BJ (cell line): ENCODE measurements around the gene ANKRD2. TPM values are rescaled to one million over a fixed set of nuclear protein-coding genes. Genes with fewer than 3 reads are reported as not detected.
A peak's percentile ranks its signal among the peaks of the same experiment; 100 is the strongest.

Experiments used
- CTCF ChIA-PET: fragments of 350-600 bp; formaldehyde crosslinking; extraction: SDS; loops from one replicate; lab custom pipeline; 2021; ENCODE audit warnings: antibody characterized with exemption, inconsistent platforms; lab: Yijun Ruan, JAX
- POLR2A ChIA-PET: fragments of 300-600 bp; sonication (Branson Sonifier 250); formaldehyde crosslinking; extraction: SDS; loops from one replicate; lab custom pipeline; 2021; ENCODE audit warnings: antibody characterized with exemption; lab: Charles Lee
- DNase-seq: peaks from one replicate; pipeline ENCODE4 v3.0.0-alpha.2; 2011; ENCODE audit warnings: low read depth
- H3K27me3 ChIP-seq: 2 replicates; pipeline ENCODE4 v1.6.0; 2011; ENCODE audit warnings: low read length; ENCODE audit not compliant: control insufficient read depth, insufficient read depth
- H3K36me3 ChIP-seq: 2 replicates; pipeline ENCODE4 v1.5.1; 2011; ENCODE audit warnings: low read length; ENCODE audit not compliant: control insufficient read depth, insufficient read depth
- H3K4me3 ChIP-seq: 2 replicates; pipeline ENCODE4 v1.5.1; 2011; ENCODE audit warnings: low read depth, mild to moderate bottlenecking, control low read depth, low read length
- polyA plus RNA-seq: library from polyadenylated mRNA; depleted of rRNA; stranded (reverse); fragments of >200 nt; gene quantifications from 2 replicates; pipeline ENCODE4 v1.2.3, GENCODE V29; 2011; rRNA removed
- TF ChIP-seq, protein P1 (sequence below): IDR thresholded peaks from 2 replicates; pipeline ENCODE4 v1.5.1; 2011; ENCODE audit warnings: low read depth, mild to moderate bottlenecking, control low read depth, inconsistent platforms, low read length, moderate library complexity; ENCODE audit not compliant: insufficient read depth

The ANKRD2 gene
- polyA plus RNA-seq, 1 experiment, result 0.37 TPM

DNA sequence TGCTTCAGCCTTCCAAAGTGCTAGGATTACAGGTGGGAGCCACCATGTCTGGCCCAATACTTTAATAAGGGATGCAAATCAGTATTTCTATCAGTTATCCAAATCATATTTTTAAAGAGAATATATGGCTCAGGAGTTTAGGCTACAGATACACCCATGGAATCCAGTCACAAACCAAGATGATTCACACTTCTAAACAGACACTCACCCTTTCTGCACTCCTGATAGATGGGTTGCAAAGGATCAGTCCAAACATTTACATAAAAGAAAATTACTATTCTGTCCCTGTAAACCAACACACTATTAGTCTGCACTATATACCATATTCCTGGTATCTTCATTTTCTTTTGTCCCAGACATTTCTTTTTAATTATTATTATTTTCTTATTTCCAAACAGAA lies 58.5 kb downstream of the ANKRD2 start:
- ChIA-PET POLR2A (no interaction called here), CTCF (no interaction called here)
- TF ChIP-seq, protein P1, sequence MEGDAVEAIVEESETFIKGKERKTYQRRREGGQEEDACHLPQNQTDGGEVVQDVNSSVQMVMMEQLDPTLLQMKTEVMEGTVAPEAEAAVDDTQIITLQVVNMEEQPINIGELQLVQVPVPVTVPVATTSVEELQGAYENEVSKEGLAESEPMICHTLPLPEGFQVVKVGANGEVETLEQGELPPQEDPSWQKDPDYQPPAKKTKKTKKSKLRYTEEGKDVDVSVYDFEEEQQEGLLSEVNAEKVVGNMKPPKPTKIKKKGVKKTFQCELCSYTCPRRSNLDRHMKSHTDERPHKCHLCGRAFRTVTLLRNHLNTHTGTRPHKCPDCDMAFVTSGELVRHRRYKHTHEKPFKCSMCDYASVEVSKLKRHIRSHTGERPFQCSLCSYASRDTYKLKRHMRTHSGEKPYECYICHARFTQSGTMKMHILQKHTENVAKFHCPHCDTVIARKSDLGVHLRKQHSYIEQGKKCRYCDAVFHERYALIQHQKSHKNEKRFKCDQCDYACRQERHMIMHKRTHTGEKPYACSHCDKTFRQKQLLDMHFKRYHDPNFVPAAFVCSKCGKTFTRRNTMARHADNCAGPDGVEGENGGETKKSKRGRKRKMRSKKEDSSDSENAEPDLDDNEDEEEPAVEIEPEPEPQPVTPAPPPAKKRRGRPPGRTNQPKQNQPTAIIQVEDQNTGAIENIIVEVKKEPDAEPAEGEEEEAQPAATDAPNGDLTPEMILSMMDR, result no peak
- H3K4me3 ChIP-seq, result no peak overlapping the region
- no peak for DNase-seq
- 0 out of 2 replicates have a peak, but pooled peaks cover 1% of the 10 kb centered on the region for H3K36me3 ChIP-seq
- no peaks in the 10 kb centered on the region for H3K27me3 ChIP-seq

DNA sequence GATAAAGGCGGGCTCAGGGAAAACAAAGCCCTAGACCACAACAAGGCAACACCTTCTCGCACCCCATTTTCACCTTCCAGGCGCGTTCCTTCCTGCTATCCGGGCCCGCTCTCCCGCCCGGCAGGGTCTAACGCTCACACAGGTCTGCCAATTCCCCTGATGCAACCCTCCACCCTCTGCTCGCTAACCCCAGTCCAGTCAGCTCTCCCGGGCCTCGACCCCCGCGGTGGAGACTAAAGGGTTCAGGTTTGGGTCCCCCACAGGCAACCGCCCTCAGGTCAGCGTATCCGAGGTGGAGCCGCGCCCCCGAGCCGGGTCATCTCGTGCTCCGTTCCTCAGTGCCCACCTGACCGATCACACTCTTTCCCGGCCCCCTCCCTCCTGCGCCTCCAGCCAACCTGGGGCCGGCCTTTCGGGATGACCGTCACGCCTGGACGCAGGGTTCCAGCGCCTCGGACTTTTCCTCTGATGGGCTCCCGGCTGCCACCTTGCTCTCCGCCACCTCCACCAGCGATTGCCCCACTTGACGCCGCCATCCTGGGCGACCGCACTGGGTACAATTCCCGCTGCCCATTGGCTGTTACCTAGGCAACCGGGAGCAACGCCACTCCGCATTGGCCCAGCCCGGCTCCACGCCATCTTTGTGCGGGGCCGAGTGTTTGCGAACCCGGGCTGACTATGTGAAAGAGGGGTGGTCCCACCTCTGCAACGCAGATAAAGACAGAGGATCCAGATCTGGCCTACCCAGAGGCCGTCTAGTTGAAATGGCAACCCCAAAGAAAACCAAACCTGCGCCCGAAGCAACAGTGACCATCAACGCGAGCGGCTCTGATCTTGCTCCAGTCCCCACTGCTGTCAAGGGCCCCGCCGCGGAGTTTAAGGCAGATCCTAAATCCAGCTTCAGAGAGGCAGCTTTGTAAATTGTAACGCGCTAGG lies 60.6 kb downstream of the ANKRD2 start, which contains the start of gene MORN4:
MORN4 (minus strand) TSS at position 552 of the 936 bp plus-strand sequence. CDS start 13,847 bp downstream, outside the sequence.
- TF ChIP-seq, protein P1, result no peak
- ChIA-PET CTCF (no interaction called here), POLR2A (no interaction called here)

More for the DNA sequence above, 60.6 kb downstream of the ANKRD2 start, which contains the start of gene MORN4:
- peak within 1 kb of the TSS; percentile 91 for H3K4me3 ChIP-seq
- DNase-seq, result peak; percentile 39
- H3K36me3 ChIP-seq, result 0 out of 2 replicates have a peak, but pooled peaks cover 1% of the 10 kb centered on the region
- H3K27me3 ChIP-seq, result no peaks in the 10 kb centered on the region

Other genes with a start within 250 kb of the ANKRD2 start
- 1.8 and 2.9 TPM in 2 replicates for gene FRAT2, start 238.1 kb upstream of the ANKRD2 start, polyA plus RNA-seq
- gene RRP12, start 171.4 kb upstream of the ANKRD2 start, polyA plus RNA-seq, result 9.3 and 16.3 TPM in 2 replicates
- 528 and 710 TPM in 2 replicates for gene PGAM1, start 146.6 kb upstream of the ANKRD2 start, polyA plus RNA-seq
- gene EXOSC1, start 126.8 kb upstream of the ANKRD2 start, polyA plus RNA-seq, result 49.4 and 58.9 TPM in 2 replicates
- 89.3 and 101 TPM in 2 replicates for gene ZDHHC16, start 126.6 kb upstream of the ANKRD2 start, polyA plus RNA-seq
- gene MMS19, start 74.4 kb upstream of the ANKRD2 start, polyA plus RNA-seq, result 71.1 and 97.5 TPM in 2 replicates
- gene UBTD1, start 73.9 kb upstream of the ANKRD2 start, polyA plus RNA-seq, result 22.7 and 39.0 TPM in 2 replicates
- gene HOGA1, start 11.6 kb downstream of the ANKRD2 start, polyA plus RNA-seq, result 0.17 and 0.23 TPM in 2 replicates
- gene C10orf62, start 16.9 kb downstream of the ANKRD2 start, polyA plus RNA-seq, result not detected in 2 replicates
- 13.8 and 16.4 TPM in 2 replicates for gene MORN4, start 60.7 kb downstream of the ANKRD2 start, polyA plus RNA-seq
- 29.3 and 34.6 TPM in 2 replicates for gene PI4K2A, start 67.9 kb downstream of the ANKRD2 start, polyA plus RNA-seq
- gene AVPI1, start 114.5 kb downstream of the ANKRD2 start, polyA plus RNA-seq, result 32.4 and 32.7 TPM in 2 replicates
- 63.9 and 79.4 TPM in 2 replicates for gene MARVELD1, start 141.0 kb downstream of the ANKRD2 start, polyA plus RNA-seq
- gene ZFYVE27, start 164.3 kb downstream of the ANKRD2 start, polyA plus RNA-seq, result 16.1 and 22.9 TPM in 2 replicates
- gene SFRP5, start 199.2 kb downstream of the ANKRD2 start, polyA plus RNA-seq, result not detected in 2 replicates